GM06990 (cell line): ENCODE data around the gene ADISSP.

Source experiments
- DNase-seq: peaks from one replicate; pipeline ENCODE4 v3.0.0-alpha.2; 2011; ENCODE audit not compliant: insufficient read length; ENCODE audit errors: extremely low read depth
- H3K27me3 ChIP-seq: replicated peaks from 2 replicates; pipeline ENCODE4 v1.6.0; 2011; ENCODE audit warnings: low read length; ENCODE audit not compliant: control insufficient read depth, insufficient read depth
- H3K36me3 ChIP-seq: 2 replicates; pipeline ENCODE4 v1.5.1; 2011; ENCODE audit warnings: low read length; ENCODE audit not compliant: control insufficient read depth, insufficient read depth
- H3K4me3 ChIP-seq: replicated peaks from 2 replicates; pipeline ENCODE4 v1.5.1; 2011; ENCODE audit warnings: low read depth, mild to moderate bottlenecking, control low read depth, low read length
- CTCF ChIP-seq: IDR thresholded peaks from 2 replicates; pipeline ENCODE4 v1.5.1; 2011; ENCODE audit warnings: low read length, control low read depth, mild to moderate bottlenecking, inconsistent platforms; ENCODE audit not compliant: insufficient read depth, poor library complexity, severe bottlenecking

The ADISSP gene

GRCh38 chr20:3706774-3707507 lies 60.6 kb downstream of the ADISSP start:
- no peak overlapping the region for H3K4me3 ChIP-seq
- no peak for TF ChIP-seq CTCF
- no peaks in the 10 kb centered on the region; the same call in none of the 2 replicates for H3K27me3 ChIP-seq
- H3K36me3 ChIP-seq = no peaks in the 10 kb centered on the region
- DNase-seq = no peak

GRCh38 chr20:3705970-3706739 lies 61.4 kb downstream of the ADISSP start:
- DNase-seq = no peak
- Histone ChIP-seq H3K27me3 (no peaks in the 10 kb centered on the region; the same call in none of the 2 replicates), H3K36me3 (no peaks in the 10 kb centered on the region), H3K4me3 (no peak overlapping the region)
- no peak for TF ChIP-seq CTCF

- TF ChIP-seq CTCF = no peak
- no peak for DNase-seq
Measured at GRCh38 chr20:3705491-3705969, 62.0 kb downstream of the ADISSP start.

GRCh38 chr20:3704087-3704486 lies 63.5 kb downstream of the ADISSP start:
- Histone ChIP-seq H3K4me3 (no peak overlapping the region), H3K27me3 (no peaks in the 10 kb centered on the region; the same call in none of the 2 replicates), H3K36me3 (no peaks in the 10 kb centered on the region)
- TF ChIP-seq CTCF = no peak
- no peak for DNase-seq

More at GRCh38 chr20:3705491-3705969, 62.0 kb downstream of the ADISSP start:
- Histone ChIP-seq H3K27me3 (no peaks in the 10 kb centered on the region; the same call in none of the 2 replicates), H3K4me3 (no peak overlapping the region), H3K36me3 (no peaks in the 10 kb centered on the region)
